A549 (cell line): Measurements from ENCODE around the gene KDR.

ENCODE experiments used
- ESRRA ChIP-seq: fragments of 150-350 bp; IDR thresholded peaks from 2 replicates; pipeline ENCODE4 v1.6.1; 2014; ENCODE audit warnings: mild to moderate bottlenecking, low read length, borderline replicate concordance
- POLR2A ChIP-seq: IDR thresholded peaks from 2 replicates; pipeline ENCODE4 v1.6.1; 2012; ENCODE audit warnings: mild to moderate bottlenecking, low read length
- RAD21 ChIP-seq, 2 experiments: fragments of >200 bp in 1 of 2; sonication (Bioruptor Twin) in 1 of 2; formaldehyde crosslinking in 1 of 2; IDR thresholded peaks in 1 of 2; conservative IDR thresholded peaks in 1 of 2; 2 replicates in 1 of 2; 3 replicates in 1 of 2; pipeline ENCODE4 v1.6.1; 2012 to 2018; ENCODE audit warnings: inconsistent platforms in 1 of 2
- RFX5 ChIP-seq: fragments of 450-650 bp; IDR thresholded peaks from 2 replicates; pipeline ENCODE4 v1.7.1; 2014; ENCODE audit warnings: antibody characterized with exemption, mild to moderate bottlenecking, moderate library complexity
- TF ChIP-seq, protein P1 (sequence below): fragments of >200 bp; sonication (Bioruptor Twin); formaldehyde crosslinking; IDR thresholded peaks from 3 replicates; pipeline ENCODE4 v1.5.1; 2016
- TF ChIP-seq, protein P2 (sequence below): IDR thresholded peaks from 2 replicates; pipeline ENCODE4 v1.6.1; 2012

DNA sequence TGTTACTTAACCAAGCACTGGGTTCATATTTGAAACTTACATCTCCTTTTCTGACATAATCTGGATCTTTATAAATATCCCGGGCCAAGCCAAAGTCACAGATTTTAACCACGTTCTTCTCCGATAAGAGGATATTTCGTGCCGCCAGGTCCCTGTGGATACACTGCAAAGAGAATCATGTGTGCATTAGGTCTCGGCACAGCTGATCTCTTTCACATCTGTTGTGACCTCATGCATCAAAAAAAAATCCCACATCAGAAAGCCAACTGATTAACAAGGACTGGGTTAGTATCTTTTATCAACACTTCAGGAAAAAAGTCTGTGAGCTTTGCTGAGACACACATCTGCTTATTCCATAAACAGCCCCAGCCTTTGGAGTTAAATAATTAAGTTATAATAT is 35.5 kb downstream of the KDR start:
- TF ChIP-seq, protein P1, sequence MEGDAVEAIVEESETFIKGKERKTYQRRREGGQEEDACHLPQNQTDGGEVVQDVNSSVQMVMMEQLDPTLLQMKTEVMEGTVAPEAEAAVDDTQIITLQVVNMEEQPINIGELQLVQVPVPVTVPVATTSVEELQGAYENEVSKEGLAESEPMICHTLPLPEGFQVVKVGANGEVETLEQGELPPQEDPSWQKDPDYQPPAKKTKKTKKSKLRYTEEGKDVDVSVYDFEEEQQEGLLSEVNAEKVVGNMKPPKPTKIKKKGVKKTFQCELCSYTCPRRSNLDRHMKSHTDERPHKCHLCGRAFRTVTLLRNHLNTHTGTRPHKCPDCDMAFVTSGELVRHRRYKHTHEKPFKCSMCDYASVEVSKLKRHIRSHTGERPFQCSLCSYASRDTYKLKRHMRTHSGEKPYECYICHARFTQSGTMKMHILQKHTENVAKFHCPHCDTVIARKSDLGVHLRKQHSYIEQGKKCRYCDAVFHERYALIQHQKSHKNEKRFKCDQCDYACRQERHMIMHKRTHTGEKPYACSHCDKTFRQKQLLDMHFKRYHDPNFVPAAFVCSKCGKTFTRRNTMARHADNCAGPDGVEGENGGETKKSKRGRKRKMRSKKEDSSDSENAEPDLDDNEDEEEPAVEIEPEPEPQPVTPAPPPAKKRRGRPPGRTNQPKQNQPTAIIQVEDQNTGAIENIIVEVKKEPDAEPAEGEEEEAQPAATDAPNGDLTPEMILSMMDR, result no peak
- TF ChIP-seq, protein P2, sequence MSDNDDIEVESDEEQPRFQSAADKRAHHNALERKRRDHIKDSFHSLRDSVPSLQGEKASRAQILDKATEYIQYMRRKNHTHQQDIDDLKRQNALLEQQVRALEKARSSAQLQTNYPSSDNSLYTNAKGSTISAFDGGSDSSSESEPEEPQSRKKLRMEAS, result no peak
- no peak for TF ChIP-seq RAD21 (conservative IDR thresholded peaks at IDR 0.05 in 1 of 2, IDR thresholded peaks at IDR 0.05 in 1 of 2)
- no peak for TF ChIP-seq POLR2A
- no peak for TF ChIP-seq ESRRA
- TF ChIP-seq RFX5, result no peak
